Ovary (tissue), 3 donors: ENCODE results near the gene THBS3.

Source experiments
- CTCF ChIP-seq, 3 donors: fragments of 450-650 bp in 2 of 3; fragments of 200-600 bp in 1 of 3; IDR thresholded peaks; one replicate each; pipeline versions ENCODE4 v1.5.1 to v1.8.0; 2016 to 2022; ENCODE audit warnings: antibody characterized with exemption in 3 of 3, mild to moderate bottlenecking in 1 of 3
- POLR2A ChIP-seq: fragments of 450-650 bp; IDR thresholded peaks from one replicate; pipeline ENCODE4 v1.6.1; 2017; ENCODE audit warnings: antibody characterized with exemption, mild to moderate bottlenecking, moderate library complexity
- donor health status: DM: no; HTN: no; CAD: no.

GRCh38 chr1:155168456-155169210 lies 39.1 kb downstream of the THBS3 start:
- no peak for TF ChIP-seq CTCF (IDR thresholded peaks at IDR 0.05)
- no peak for TF ChIP-seq POLR2A
